BE2C (cell line): ENCODE measurements around the gene THRSP.

Source experiments
- DNase-seq: peaks from one replicate; pipeline ENCODE4 v3.0.0-alpha.2; 2020
- H3K27me3 ChIP-seq: fragments of 250-450 bp; sonication (Bioruptor Pico); 2 replicates; pipeline ENCODE4 v1.5.1; 2020; ENCODE audit warnings: mild to moderate bottlenecking
- H3K36me3 ChIP-seq: fragments of 250-450 bp; sonication (Bioruptor Pico); 2 replicates; pipeline ENCODE4 v1.5.1; 2020; ENCODE audit warnings: mild to moderate bottlenecking
- H3K4me1 ChIP-seq: fragments of 250-450 bp; sonication (Bioruptor Pico); 2 replicates; pipeline ENCODE4 v1.5.1; 2020
- H3K4me3 ChIP-seq: 2 replicates; pipeline ENCODE4 v1.5.1; 2011; ENCODE audit warnings: low read depth, low read length
- H3K9me3 ChIP-seq: fragments of 250-450 bp; sonication (Bioruptor Pico); 2 replicates; pipeline ENCODE4 v1.5.1; 2020
- TF ChIP-seq, protein P1 (sequence below): IDR thresholded peaks from 2 replicates; pipeline ENCODE4 v1.5.1; 2012; ENCODE audit warnings: mild to moderate bottlenecking, low read depth, low read length

The THRSP gene

DNA sequence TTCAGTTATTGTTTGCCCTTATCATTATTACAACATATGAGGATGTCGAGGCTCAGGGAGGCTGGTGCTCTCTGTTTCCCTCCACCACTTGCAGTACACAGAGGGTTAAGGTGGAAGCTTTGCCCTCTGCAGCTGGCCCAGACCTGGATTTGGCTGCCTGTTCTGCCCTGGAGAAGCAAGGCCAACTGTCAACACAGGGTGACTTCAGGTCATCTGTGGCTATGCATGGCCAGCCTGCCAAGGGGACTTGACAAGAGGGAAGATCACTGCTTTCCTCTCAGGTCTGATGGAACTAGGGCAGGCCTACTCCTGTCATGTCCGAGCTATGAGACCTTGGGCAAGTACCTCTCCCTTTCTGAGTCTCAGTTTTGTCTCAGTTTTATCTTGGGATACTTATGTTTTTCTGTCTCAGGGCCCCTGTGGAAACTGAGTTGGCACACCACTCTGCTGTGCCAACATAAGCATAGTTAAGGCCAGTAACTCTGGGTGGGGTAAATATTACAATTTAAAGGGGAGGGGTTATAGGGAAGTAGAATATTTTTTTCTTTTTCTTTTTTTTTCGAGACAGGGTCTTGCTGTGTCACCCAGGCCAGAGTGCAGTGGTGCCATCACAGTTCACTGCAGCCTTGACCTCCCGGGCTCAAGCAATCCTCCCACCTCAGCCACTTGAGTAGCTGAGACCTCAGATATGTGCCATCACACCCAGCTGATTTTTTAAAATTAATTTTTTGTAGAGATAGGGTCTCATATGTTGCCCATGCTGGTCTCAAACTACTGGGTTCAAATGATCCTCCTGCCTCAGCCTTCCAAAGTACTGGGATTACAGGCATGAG, 2.4 kb upstream of the THRSP start:
- no peak overlapping the region for H3K4me3 ChIP-seq
- H3K36me3 ChIP-seq = no peaks in the 10 kb centered on the region
- no peak for DNase-seq
- H3K9me3 ChIP-seq = no peaks in the 10 kb centered on the region
- TF ChIP-seq, protein P1, sequence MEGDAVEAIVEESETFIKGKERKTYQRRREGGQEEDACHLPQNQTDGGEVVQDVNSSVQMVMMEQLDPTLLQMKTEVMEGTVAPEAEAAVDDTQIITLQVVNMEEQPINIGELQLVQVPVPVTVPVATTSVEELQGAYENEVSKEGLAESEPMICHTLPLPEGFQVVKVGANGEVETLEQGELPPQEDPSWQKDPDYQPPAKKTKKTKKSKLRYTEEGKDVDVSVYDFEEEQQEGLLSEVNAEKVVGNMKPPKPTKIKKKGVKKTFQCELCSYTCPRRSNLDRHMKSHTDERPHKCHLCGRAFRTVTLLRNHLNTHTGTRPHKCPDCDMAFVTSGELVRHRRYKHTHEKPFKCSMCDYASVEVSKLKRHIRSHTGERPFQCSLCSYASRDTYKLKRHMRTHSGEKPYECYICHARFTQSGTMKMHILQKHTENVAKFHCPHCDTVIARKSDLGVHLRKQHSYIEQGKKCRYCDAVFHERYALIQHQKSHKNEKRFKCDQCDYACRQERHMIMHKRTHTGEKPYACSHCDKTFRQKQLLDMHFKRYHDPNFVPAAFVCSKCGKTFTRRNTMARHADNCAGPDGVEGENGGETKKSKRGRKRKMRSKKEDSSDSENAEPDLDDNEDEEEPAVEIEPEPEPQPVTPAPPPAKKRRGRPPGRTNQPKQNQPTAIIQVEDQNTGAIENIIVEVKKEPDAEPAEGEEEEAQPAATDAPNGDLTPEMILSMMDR = no peak
- no peaks in the 10 kb centered on the region for H3K4me1 ChIP-seq
- H3K27me3 ChIP-seq = no peaks in the 10 kb centered on the region

GRCh38 chr11:78061921-78062311, 1.7 kb upstream of the THRSP start:
- Histone ChIP-seq H3K4me1 (no peaks in the 10 kb centered on the region), H3K9me3 (no peaks in the 10 kb centered on the region), H3K27me3 (no peaks in the 10 kb centered on the region), H3K36me3 (no peaks in the 10 kb centered on the region), H3K4me3 (no peak overlapping the region)
- TF ChIP-seq, protein P1 = no peak
- DNase-seq = no peak

DNA sequence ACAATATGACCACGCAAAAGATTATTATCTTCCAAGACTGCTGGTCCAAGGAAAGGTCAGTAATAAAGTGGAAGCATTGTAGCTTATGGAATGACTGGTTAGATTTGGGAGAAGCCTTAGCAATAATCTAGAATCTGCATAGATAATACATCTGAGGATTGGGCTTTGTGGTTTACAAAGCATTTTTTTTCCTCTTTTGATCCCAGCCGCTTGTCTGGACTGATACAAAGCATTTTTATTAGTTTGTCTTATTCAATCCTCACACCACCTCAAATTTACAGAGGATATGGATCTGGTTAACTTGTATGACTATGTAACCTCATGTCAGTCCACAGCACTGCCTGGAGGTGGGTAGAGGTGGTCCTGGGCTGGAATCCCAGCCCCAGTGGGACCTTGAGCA, 990 bp upstream of the THRSP start:
- DNase-seq = no peak
- Histone ChIP-seq H3K9me3 (no peaks in the 10 kb centered on the region), H3K27me3 (no peaks in the 10 kb centered on the region), H3K4me3 (no peak overlapping the region), H3K36me3 (peaks cover 5% of the 10 kb centered on the region), H3K4me1 (no peaks in the 10 kb centered on the region)
- TF ChIP-seq, protein P1 = no peak

GRCh38 chr11:78065203-78065602, 1.5 kb downstream of the THRSP start:
- Histone ChIP-seq H3K4me3 (no peak overlapping the region), H3K9me3 (no peaks in the 10 kb centered on the region), H3K4me1 (peaks cover 3% of the 10 kb centered on the region; the same call in 1 of the 2 replicates), H3K36me3 (peaks cover 13% of the 10 kb centered on the region), H3K27me3 (no peaks in the 10 kb centered on the region)
- DNase-seq = no peak
- TF ChIP-seq, protein P1 = no peak

DNA sequence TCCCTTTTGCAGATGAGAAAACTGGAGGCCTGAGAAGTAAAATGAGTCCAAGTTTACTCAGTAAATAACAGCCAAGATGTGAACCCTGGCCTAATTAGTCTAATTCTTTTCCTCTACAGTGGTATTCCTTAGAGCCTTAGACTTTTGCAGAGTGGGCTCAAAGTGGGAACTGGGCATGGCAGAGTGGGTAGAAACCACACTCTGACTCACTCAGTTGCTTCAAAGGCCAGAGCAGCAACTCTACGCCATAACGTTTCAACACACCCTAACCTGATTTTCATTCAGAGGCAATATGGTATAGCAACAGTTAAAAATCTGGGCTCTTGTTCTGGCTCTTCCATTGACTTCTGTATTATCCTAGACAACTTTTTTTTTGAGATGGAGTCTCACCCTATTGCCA, 2.8 kb downstream of the THRSP start:
- no peaks in the 10 kb centered on the region for H3K27me3 ChIP-seq
- H3K36me3 ChIP-seq = peaks cover 26% of the 10 kb centered on the region
- H3K4me1 ChIP-seq = peaks cover 10% of the 10 kb centered on the region
- DNase-seq = no peak
- TF ChIP-seq, protein P1 = no peak
- H3K4me3 ChIP-seq = no peak overlapping the region
- H3K9me3 ChIP-seq = no peaks in the 10 kb centered on the region

DNA sequence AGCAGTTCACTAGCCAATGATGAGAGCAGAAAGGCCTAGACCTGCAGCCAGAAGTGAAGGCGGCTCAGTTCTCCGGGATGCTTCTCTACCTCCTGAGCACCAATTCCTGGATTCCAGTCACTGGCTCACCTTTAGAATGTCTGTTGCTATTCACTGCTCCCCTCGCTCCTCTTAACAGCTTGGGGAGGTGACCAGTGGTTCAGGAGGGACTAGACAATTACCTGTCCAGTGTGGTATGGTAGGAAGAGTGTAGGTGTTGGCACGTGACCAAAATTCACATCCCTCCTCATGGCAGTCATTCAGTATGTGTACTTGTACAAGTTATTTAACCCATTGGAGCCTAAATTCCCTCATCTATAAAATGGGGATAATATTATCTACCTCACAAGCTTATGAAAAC, 4.0 kb downstream of the THRSP start:
- H3K9me3 ChIP-seq = no peaks in the 10 kb centered on the region
- TF ChIP-seq, protein P1 = no peak
- DNase-seq = no peak
- H3K27me3 ChIP-seq = no peaks in the 10 kb centered on the region
- peaks cover 10% of the 10 kb centered on the region for H3K4me1 ChIP-seq
- H3K4me3 ChIP-seq = no peak overlapping the region
- H3K36me3 ChIP-seq = peaks cover 37% of the 10 kb centered on the region
